ENCODE measurements around the gene SOS1.

DNA sequence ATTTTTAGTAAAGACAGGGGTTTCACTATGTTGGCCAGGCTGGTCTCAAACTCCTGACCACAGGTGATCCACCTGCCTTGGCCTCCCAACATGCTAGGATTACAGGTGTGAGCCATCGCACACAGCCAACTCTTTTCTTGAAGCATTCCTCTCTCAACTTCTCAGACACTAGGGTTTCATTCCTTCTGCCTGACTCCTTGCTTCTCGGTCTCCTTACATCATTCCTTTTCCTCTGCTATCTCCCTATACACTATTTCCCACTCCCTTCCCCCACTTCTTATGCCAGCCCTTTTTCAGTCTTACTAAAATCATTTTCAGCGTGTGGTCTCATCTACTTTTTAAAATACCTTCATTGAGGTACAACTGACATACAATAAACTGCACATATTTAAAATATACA lies 6.1 kb downstream of the SOS1 start:
- TF ChIP-seq, protein P1, sequence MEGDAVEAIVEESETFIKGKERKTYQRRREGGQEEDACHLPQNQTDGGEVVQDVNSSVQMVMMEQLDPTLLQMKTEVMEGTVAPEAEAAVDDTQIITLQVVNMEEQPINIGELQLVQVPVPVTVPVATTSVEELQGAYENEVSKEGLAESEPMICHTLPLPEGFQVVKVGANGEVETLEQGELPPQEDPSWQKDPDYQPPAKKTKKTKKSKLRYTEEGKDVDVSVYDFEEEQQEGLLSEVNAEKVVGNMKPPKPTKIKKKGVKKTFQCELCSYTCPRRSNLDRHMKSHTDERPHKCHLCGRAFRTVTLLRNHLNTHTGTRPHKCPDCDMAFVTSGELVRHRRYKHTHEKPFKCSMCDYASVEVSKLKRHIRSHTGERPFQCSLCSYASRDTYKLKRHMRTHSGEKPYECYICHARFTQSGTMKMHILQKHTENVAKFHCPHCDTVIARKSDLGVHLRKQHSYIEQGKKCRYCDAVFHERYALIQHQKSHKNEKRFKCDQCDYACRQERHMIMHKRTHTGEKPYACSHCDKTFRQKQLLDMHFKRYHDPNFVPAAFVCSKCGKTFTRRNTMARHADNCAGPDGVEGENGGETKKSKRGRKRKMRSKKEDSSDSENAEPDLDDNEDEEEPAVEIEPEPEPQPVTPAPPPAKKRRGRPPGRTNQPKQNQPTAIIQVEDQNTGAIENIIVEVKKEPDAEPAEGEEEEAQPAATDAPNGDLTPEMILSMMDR (IDR thresholded peaks at IDR 0.05) = no peak
- no peak for TF ChIP-seq EP300 (IDR thresholded peaks at IDR 0.05)

Data from gastroesophageal sphincter (tissue), 3 donors.